Bronchial epithelial cell (primary cell): ENCODE data around the gene PIK3IP1. TPM values are rescaled to one million over a fixed set of nuclear protein-coding genes. Genes with fewer than 3 reads are reported as not detected.

Source experiments
- DNase-seq: peaks from one replicate; pipeline ENCODE4 v3.0.0-alpha.2; 2010; ENCODE audit warnings: low read depth
- FAIRE-seq: peaks from 2 replicates; lab custom pipeline; 2011; peaks lifted over from hg19 to GRCh38; lab: Jason Lieb, UNC
- H3K27me3 ChIP-seq: 2 replicates; pipeline ENCODE4 v1.5.1; 2011; ENCODE audit warnings: low read length; ENCODE audit not compliant: control insufficient read depth, insufficient read depth
- H3K36me3 ChIP-seq: 2 replicates; pipeline ENCODE4 v1.5.1; 2011; ENCODE audit warnings: low read length; ENCODE audit not compliant: control insufficient read depth, insufficient read depth
- H3K4me3 ChIP-seq: 2 replicates; pipeline ENCODE4 v1.5.1; 2011; ENCODE audit warnings: mild to moderate bottlenecking, low read depth, low read length, control low read depth
- total RNA-seq: library from RNA; depleted of rRNA; stranded (reverse); fragments of >200 nt; gene quantifications from 2 replicates; pipeline ENCODE4 v1.2.1, GENCODE V29; 2014
- TF ChIP-seq, protein P1 (sequence below): IDR thresholded peaks from 2 replicates; pipeline ENCODE4 v1.5.1; 2011; ENCODE audit warnings: mild to moderate bottlenecking, moderate library complexity, low read length, control low read depth, inconsistent platforms; ENCODE audit not compliant: insufficient read depth, severe bottlenecking

Gene PIK3IP1
- total RNA-seq, 1 donor from 2014 or later, result 6.3 TPM

GRCh38 chr22:31291481-31292235 lies 630 bp downstream of the PIK3IP1 start:
- Histone ChIP-seq H3K4me3 (peak overlapping the region; percentile 35), H3K27me3 (no peaks in the 10 kb centered on the region), H3K36me3 (peaks cover 10% of the 10 kb centered on the region)
- TF ChIP-seq, protein P1, sequence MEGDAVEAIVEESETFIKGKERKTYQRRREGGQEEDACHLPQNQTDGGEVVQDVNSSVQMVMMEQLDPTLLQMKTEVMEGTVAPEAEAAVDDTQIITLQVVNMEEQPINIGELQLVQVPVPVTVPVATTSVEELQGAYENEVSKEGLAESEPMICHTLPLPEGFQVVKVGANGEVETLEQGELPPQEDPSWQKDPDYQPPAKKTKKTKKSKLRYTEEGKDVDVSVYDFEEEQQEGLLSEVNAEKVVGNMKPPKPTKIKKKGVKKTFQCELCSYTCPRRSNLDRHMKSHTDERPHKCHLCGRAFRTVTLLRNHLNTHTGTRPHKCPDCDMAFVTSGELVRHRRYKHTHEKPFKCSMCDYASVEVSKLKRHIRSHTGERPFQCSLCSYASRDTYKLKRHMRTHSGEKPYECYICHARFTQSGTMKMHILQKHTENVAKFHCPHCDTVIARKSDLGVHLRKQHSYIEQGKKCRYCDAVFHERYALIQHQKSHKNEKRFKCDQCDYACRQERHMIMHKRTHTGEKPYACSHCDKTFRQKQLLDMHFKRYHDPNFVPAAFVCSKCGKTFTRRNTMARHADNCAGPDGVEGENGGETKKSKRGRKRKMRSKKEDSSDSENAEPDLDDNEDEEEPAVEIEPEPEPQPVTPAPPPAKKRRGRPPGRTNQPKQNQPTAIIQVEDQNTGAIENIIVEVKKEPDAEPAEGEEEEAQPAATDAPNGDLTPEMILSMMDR, result no peak
- FAIRE-seq (no peak), DNase-seq (no peak)

DNA sequence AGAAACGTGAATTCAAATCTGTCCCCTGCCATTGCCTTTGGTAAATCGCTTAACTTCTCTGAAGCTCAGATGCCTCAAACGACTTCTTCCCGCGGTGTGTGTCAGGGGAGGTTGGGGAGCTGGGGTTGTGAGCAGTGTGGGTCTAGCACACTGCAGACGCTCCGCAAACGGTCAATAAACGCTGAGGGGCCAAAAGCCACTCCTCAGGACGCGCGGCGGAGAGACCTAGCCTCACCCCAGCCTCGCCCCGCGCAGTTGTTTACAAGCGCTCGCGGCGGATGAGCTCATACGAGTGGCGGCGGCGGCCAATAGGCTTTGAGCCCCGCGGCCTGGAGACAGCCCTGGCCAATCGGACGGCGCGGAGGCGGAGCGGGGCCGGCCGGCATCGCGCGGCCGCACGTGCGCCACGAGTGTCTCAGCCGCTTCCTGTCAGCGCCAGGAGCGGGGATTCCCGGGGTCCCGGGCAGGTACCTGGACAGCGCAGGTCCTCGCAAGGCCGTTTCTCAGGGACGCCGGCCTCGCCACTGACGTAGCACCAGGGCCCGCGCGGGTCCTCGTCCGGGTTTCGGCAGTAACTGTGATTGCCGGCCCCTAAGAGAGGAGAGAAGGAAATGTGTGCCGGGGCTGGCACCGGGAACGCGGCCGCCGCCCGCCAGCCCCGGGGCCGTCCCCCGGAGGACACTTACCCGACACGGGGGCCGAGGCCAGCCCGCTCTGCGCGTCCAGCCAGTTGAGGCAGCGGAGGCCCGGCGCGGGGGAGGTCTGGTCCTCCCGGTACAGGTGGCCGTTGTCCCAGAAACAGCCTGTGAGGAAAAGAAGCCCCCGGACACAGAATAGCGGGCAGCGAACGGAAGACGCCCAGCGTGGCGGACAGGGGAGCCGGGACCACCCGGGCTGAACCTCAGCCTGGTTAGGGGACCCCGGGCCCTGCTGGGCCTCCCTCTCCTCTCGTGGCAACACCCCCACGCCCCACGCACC lies 1.5 kb downstream of the PIK3IP1 start:
- peak overlapping the region; percentile 35 for H3K4me3 ChIP-seq

DNA sequence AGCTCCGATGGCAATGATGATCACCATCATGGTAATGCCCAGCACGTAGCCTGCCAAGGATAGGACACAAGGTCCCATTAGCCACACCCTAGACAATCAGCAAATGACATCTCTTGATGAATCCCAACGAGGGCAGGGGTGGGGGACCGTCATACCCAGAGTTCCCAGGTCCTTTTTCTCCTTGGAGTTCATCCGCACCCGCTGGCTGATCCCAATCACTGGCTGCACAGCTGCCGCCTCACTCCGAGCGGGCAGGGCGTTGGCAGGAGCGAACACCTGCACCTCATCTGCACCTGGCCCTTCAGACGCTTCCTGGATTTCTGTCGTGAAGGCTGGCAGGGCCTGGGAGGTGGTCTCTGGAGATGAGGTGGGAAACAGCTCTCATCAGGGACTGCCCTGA lies 2.9 kb downstream of the PIK3IP1 start:
- Histone ChIP-seq H3K4me3 (no peak overlapping the region), H3K27me3 (no peaks in the 10 kb centered on the region), H3K36me3 (peaks cover 16% of the 10 kb centered on the region)
- TF ChIP-seq, protein P1, result no peak
- no peak for FAIRE-seq
- DNase-seq, result no peak

More for the DNA sequence above, 1.5 kb downstream of the PIK3IP1 start:
- H3K36me3 ChIP-seq, result peaks cover 12% of the 10 kb centered on the region
- peak; percentile 83 for DNase-seq
- FAIRE-seq, result no peak
- H3K27me3 ChIP-seq, result no peaks in the 10 kb centered on the region
- TF ChIP-seq, protein P1, result no peak

- Histone ChIP-seq H3K36me3 (peaks cover 16% of the 10 kb centered on the region), H3K27me3 (no peaks in the 10 kb centered on the region), H3K4me3 (no peak overlapping the region)
- TF ChIP-seq, protein P1, result no peak
- DNase-seq (no peak), FAIRE-seq (no peak)
Observed at GRCh38 chr22:31288496-31289240, 3.6 kb downstream of the PIK3IP1 start.

DNA sequence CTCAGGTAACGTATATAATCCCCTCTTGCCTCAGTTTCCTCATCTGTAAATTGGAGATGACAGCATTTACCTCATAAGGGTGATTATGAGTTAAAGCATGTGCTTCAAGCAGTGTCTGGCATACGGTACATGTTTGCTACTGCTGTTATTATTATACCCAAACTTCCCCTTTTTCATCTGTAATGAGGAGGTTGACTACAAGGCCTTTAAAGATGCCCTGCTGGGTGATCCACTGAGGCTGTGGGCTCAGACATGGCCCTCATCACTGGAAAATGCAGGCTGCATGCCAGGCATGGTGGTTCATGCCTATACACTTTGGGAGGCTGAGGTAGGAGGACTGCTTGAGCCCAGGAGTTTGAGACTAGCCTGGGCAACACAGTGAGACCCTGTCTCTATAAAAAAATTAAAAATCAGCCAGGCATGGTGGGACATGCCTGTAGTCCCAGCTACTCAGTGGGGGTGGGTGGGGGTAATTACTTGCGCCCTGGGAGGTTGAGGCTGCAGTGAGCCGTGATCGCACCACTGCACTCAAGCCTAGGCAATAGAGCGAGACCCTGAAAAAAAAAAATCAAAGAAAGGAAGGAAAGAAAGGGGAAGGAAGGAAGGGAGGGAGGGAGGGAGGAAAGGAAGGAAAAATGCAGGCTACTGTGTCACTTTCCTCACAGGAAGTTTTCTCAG lies 4.3 kb downstream of the PIK3IP1 start:
- Histone ChIP-seq H3K36me3 (peaks cover 16% of the 10 kb centered on the region), H3K4me3 (no peak overlapping the region), H3K27me3 (no peaks in the 10 kb centered on the region)
- TF ChIP-seq, protein P1, result no peak
- FAIRE-seq (no peak), DNase-seq (no peak)
